HEK293 (cell line): ENCODE measurements around the gene ERF.

Experiments
- BCL6B ChIP-seq: fragments of 450-650 bp; formaldehyde crosslinking; IDR thresholded peaks from 2 replicates; pipeline ENCODE4 v1.5.1; 2017; ENCODE audit warnings: missing biosample characterization, missing genetic modification characterization
- GFI1B ChIP-seq: fragments of 450-650 bp; formaldehyde crosslinking; IDR thresholded peaks from 2 replicates; pipeline ENCODE4 v1.5.1; 2016; ENCODE audit warnings: missing biosample characterization, missing genetic modification characterization
- GLI2 ChIP-seq: fragments of 450-650 bp; formaldehyde crosslinking; IDR thresholded peaks from 2 replicates; pipeline ENCODE4; 2017; ENCODE audit warnings: missing biosample characterization, missing genetic modification characterization, low read depth, borderline replicate concordance
- HOXA7 ChIP-seq: sonication (generic); formaldehyde crosslinking; IDR thresholded peaks from 2 replicates; pipeline ENCODE4 v1.8.1; 2022; ENCODE audit warnings: missing genetic modification reagents, borderline replicate concordance
- KLF7 ChIP-seq: fragments of 450-650 bp; formaldehyde crosslinking; IDR thresholded peaks from 2 replicates; pipeline ENCODE4 v1.5.1; 2016; ENCODE audit warnings: missing biosample characterization, missing genetic modification characterization, borderline replicate concordance
- MEIS1 ChIP-seq: sonication (generic); formaldehyde crosslinking; IDR thresholded peaks from 2 replicates; pipeline ENCODE4 v1.8.1; 2022; ENCODE audit warnings: missing genetic modification reagents, mild to moderate bottlenecking, borderline replicate concordance
- OSR2 ChIP-seq: fragments of 450-650 bp; formaldehyde crosslinking; IDR thresholded peaks from 2 replicates; pipeline ENCODE4 v1.5.1; 2016; ENCODE audit warnings: missing biosample characterization, missing genetic modification characterization
- SALL2 ChIP-seq: fragments of 450-650 bp; formaldehyde crosslinking; IDR thresholded peaks from 2 replicates; pipeline ENCODE4 v1.5.0; 2017; ENCODE audit warnings: missing biosample characterization, mild to moderate bottlenecking, missing genetic modification characterization, borderline replicate concordance
- ZBTB48 ChIP-seq: fragments of 450-650 bp; formaldehyde crosslinking; IDR thresholded peaks from 2 replicates; pipeline ENCODE4 v1.5.1; 2016; ENCODE audit warnings: missing biosample characterization, missing genetic modification characterization
- ZBTB49 ChIP-seq: fragments of 450-650 bp; formaldehyde crosslinking; IDR thresholded peaks from 2 replicates; pipeline ENCODE4 v1.5.1; 2016; ENCODE audit warnings: missing biosample characterization, missing genetic modification characterization, low read depth
- ZIC2 ChIP-seq: fragments of 450-650 bp; formaldehyde crosslinking; IDR thresholded peaks from 2 replicates; pipeline ENCODE4 v1.5.1; 2016; ENCODE audit warnings: missing biosample characterization, missing genetic modification characterization
- ZNF112 ChIP-seq: fragments of 450-650 bp; formaldehyde crosslinking; IDR thresholded peaks from 2 replicates; pipeline ENCODE4 v1.5.0; 2017; ENCODE audit warnings: missing biosample characterization, missing genetic modification characterization
- ZNF140 ChIP-seq: fragments of 450-650 bp; formaldehyde crosslinking; IDR thresholded peaks from 2 replicates; pipeline ENCODE4 v1.5.1; 2016; ENCODE audit warnings: missing biosample characterization, missing genetic modification characterization
- ZNF211 ChIP-seq: fragments of 450-650 bp; formaldehyde crosslinking; IDR thresholded peaks from 2 replicates; pipeline ENCODE4 v1.5.1; 2016; ENCODE audit warnings: low read depth, missing biosample characterization, missing genetic modification characterization
- ZNF214 ChIP-seq: fragments of 450-650 bp; formaldehyde crosslinking; IDR thresholded peaks from 2 replicates; pipeline ENCODE4 v1.5.1; 2017; ENCODE audit warnings: missing biosample characterization, mild to moderate bottlenecking, missing genetic modification characterization, borderline replicate concordance
- ZNF280D ChIP-seq: fragments of 450-650 bp; formaldehyde crosslinking; IDR thresholded peaks from 2 replicates; pipeline ENCODE4 v1.5.1; 2016; ENCODE audit warnings: missing biosample characterization, missing genetic modification characterization
- ZNF366 ChIP-seq: fragments of 450-650 bp; formaldehyde crosslinking; conservative IDR thresholded peaks from 2 replicates; pipeline ENCODE4 v1.5.1; 2016; ENCODE audit warnings: missing biosample characterization, missing genetic modification characterization
- ZNF433 ChIP-seq: fragments of 450-650 bp; formaldehyde crosslinking; IDR thresholded peaks from 2 replicates; pipeline ENCODE4 v1.5.1; 2016; ENCODE audit warnings: missing biosample characterization, missing genetic modification characterization, low read depth
- ZNF510 ChIP-seq: fragments of 450-650 bp; formaldehyde crosslinking; IDR thresholded peaks from 2 replicates; pipeline ENCODE4 v1.5.1; 2018; ENCODE audit warnings: mild to moderate bottlenecking, missing genetic modification characterization, missing biosample characterization; ENCODE audit not compliant: insufficient replicate concordance
- ZNF529 ChIP-seq: fragments of 450-650 bp; formaldehyde crosslinking; IDR thresholded peaks from 2 replicates; pipeline ENCODE4 v1.5.1; 2017; ENCODE audit warnings: missing genetic modification characterization, missing biosample characterization; ENCODE audit not compliant: insufficient replicate concordance
- ZNF585B ChIP-seq: fragments of 450-650 bp; formaldehyde crosslinking; IDR thresholded peaks from 2 replicates; pipeline ENCODE4 v1.5.1; 2016; ENCODE audit warnings: missing biosample characterization, missing genetic modification characterization
- ZNF670 ChIP-seq: fragments of 450-650 bp; formaldehyde crosslinking; IDR thresholded peaks from 2 replicates; pipeline ENCODE4 v1.5.1; 2016; ENCODE audit warnings: missing biosample characterization, missing genetic modification characterization, low read depth
- ZNF747 ChIP-seq: fragments of 450-650 bp; formaldehyde crosslinking; IDR thresholded peaks from 2 replicates; pipeline ENCODE4 v1.5.1; 2016; ENCODE audit warnings: missing biosample characterization, missing genetic modification characterization
- ZNF791 ChIP-seq: fragments of 450-650 bp; formaldehyde crosslinking; IDR thresholded peaks from 2 replicates; pipeline ENCODE4 v1.5.1; 2016; ENCODE audit warnings: missing biosample characterization, missing genetic modification characterization
- ZSCAN4 ChIP-seq: fragments of 450-650 bp; formaldehyde crosslinking; IDR thresholded peaks from 2 replicates; pipeline ENCODE4 v1.5.1; 2017; ENCODE audit warnings: missing biosample characterization, missing genetic modification characterization
- TF ChIP-seq, protein P1 (sequence below): fragments of 450-650 bp; formaldehyde crosslinking; IDR thresholded peaks from 2 replicates; pipeline ENCODE4 v1.5.0; 2017; ENCODE audit warnings: missing biosample characterization, missing genetic modification characterization, borderline replicate concordance
- TF ChIP-seq, protein P2 (sequence below): fragments of 450-650 bp; formaldehyde crosslinking; IDR thresholded peaks from 2 replicates; pipeline ENCODE4 v1.5.1; 2016; ENCODE audit warnings: missing biosample characterization, missing genetic modification characterization, low read depth

The ERF gene

GRCh38 chr19:42219812-42220750, 34.8 kb downstream of the ERF start, which contains the start of gene ZNF526 (continued):
- TF ChIP-seq ZNF140 (tag by site-specific recombination) (no peak), ZNF670 (tag by site-specific recombination) (no peak), ZNF433 (no peak), ZNF529 (tag by site-specific recombination) (no peak), HOXA7 (CRISPR knock-in tag) (no peak), ZNF214 (no peak), ZBTB48 (tag by site-specific recombination) (peak; percentile 98), ZBTB49 (tag by site-specific recombination) (no peak), OSR2 (tag by site-specific recombination) (no peak), ZNF112 (tag by site-specific recombination) (no peak), ZNF747 (tag by site-specific recombination) (no peak), GFI1B (tag by site-specific recombination) (no peak), ZNF280D (tag by site-specific recombination) (no peak), ZNF510 (tag by site-specific recombination) (no peak), ZNF585B (tag by site-specific recombination) (no peak), MEIS1 (CRISPR knock-in tag) (no peak), ZNF211 (tag by site-specific recombination) (no peak), ZNF366 (tag by site-specific recombination) (0 out of 2 replicates have a peak, but pooled peaks have one; percentile 17), BCL6B (tag by site-specific recombination) (no peak), GLI2 (tag by site-specific recombination) (no peak), ZNF791 (no peak), ZIC2 (tag by site-specific recombination) (peak; percentile 58), KLF7 (peak; percentile 83; the same call in 1 of the 2 replicates), SALL2 (tag by site-specific recombination) (no peak), ZSCAN4 (tag by site-specific recombination) (no peak)
- TF ChIP-seq, protein P1, sequence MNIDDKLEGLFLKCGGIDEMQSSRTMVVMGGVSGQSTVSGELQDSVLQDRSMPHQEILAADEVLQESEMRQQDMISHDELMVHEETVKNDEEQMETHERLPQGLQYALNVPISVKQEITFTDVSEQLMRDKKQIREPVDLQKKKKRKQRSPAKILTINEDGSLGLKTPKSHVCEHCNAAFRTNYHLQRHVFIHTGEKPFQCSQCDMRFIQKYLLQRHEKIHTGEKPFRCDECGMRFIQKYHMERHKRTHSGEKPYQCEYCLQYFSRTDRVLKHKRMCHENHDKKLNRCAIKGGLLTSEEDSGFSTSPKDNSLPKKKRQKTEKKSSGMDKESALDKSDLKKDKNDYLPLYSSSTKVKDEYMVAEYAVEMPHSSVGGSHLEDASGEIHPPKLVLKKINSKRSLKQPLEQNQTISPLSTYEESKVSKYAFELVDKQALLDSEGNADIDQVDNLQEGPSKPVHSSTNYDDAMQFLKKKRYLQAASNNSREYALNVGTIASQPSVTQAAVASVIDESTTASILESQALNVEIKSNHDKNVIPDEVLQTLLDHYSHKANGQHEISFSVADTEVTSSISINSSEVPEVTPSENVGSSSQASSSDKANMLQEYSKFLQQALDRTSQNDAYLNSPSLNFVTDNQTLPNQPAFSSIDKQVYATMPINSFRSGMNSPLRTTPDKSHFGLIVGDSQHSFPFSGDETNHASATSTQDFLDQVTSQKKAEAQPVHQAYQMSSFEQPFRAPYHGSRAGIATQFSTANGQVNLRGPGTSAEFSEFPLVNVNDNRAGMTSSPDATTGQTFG (tag by site-specific recombination): no peak
- TF ChIP-seq, protein P2, sequence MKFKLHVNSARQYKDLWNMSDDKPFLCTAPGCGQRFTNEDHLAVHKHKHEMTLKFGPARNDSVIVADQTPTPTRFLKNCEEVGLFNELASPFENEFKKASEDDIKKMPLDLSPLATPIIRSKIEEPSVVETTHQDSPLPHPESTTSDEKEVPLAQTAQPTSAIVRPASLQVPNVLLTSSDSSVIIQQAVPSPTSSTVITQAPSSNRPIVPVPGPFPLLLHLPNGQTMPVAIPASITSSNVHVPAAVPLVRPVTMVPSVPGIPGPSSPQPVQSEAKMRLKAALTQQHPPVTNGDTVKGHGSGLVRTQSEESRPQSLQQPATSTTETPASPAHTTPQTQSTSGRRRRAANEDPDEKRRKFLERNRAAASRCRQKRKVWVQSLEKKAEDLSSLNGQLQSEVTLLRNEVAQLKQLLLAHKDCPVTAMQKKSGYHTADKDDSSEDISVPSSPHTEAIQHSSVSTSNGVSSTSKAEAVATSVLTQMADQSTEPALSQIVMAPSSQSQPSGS (tag by site-specific recombination): no peak
